GM12891 (cell line): Measurements from ENCODE around the gene TIPARP.
A peak's percentile ranks its signal among the peaks of the same experiment; 100 is the strongest.

Experiments
- DNase-seq: peaks from one replicate; pipeline ENCODE4 v3.0.0; 2011; ENCODE audit warnings: low spot score; ENCODE audit not compliant: insufficient read length
- FAIRE-seq: peaks from 2 replicates; lab custom pipeline; 2011; peaks lifted over from hg19 to GRCh38; lab: Jason Lieb, UNC
- PAX5 ChIP-seq: IDR thresholded peaks from 2 replicates; pipeline ENCODE4 v1.6.1; 2011; ENCODE audit warnings: low read length, moderate library complexity, mild to moderate bottlenecking; ENCODE audit not compliant: insufficient read depth, severe bottlenecking
- POLR2A ChIP-seq: IDR thresholded peaks from 2 replicates; pipeline ENCODE4 v1.6.1; 2011; ENCODE audit warnings: low read depth, low read length, control low read depth
- POLR2AphosphoS5 ChIP-seq: IDR thresholded peaks from 2 replicates; pipeline ENCODE4 v1.6.1; 2011; ENCODE audit warnings: low read depth, low read length, control low read depth
- POU2F2 ChIP-seq: IDR thresholded peaks from 2 replicates; pipeline ENCODE4 v1.6.1; 2011; ENCODE audit warnings: low read depth, mild to moderate bottlenecking, control low read depth, low read length, moderate library complexity
- SPI1 ChIP-seq: IDR thresholded peaks from 2 replicates; pipeline ENCODE4 v1.6.1; 2011; ENCODE audit warnings: low read depth, low read length, control low read depth
- TAF1 ChIP-seq: IDR thresholded peaks from 2 replicates; pipeline ENCODE4 v1.6.1; 2011; ENCODE audit warnings: low read depth, low read length, control low read depth

TIPARP gene

GRCh38 chr3:156635034-156635433 lies 39.4 kb upstream of the TIPARP start:
- FAIRE-seq (peak; percentile 41), DNase-seq (no peak)
- TF ChIP-seq SPI1 (no peak), POU2F2 (no peak), TAF1 (no peak), POLR2A (no peak), POLR2AphosphoS5 (no peak), PAX5 (no peak)

GRCh38 chr3:156635973-156636372 lies 38.4 kb upstream of the TIPARP start:
- FAIRE-seq, result no peak

GRCh38 chr3:156637480-156638022 lies 36.8 kb upstream of the TIPARP start:
- FAIRE-seq, result no peak
- no peak for DNase-seq
- TF ChIP-seq POLR2A (no peak), TAF1 (no peak), SPI1 (no peak), PAX5 (no peak), POLR2AphosphoS5 (no peak), POU2F2 (no peak)

More at GRCh38 chr3:156635973-156636372, 38.4 kb upstream of the TIPARP start:
- TF ChIP-seq PAX5 (no peak), POU2F2 (no peak), POLR2AphosphoS5 (no peak), POLR2A (no peak), TAF1 (no peak), SPI1 (no peak)
- DNase-seq, result no peak

GRCh38 chr3:156638271-156638670 lies 36.1 kb upstream of the TIPARP start:
- no peak for TF ChIP-seq PAX5
- DNase-seq (no peak), FAIRE-seq (no peak)

- TF ChIP-seq TAF1, result no peak
- TF ChIP-seq PAX5, result no peak
- no peak for TF ChIP-seq POU2F2
- no peak for TF ChIP-seq POLR2A
- FAIRE-seq (no peak), DNase-seq (no peak)
These were observed 34.9 kb upstream of the TIPARP start for GRCh38 chr3:156639414-156640023.

GRCh38 chr3:156641618-156641975 lies 32.8 kb upstream of the TIPARP start:
- FAIRE-seq (no peak), DNase-seq (no peak)
- TF ChIP-seq POU2F2 (no peak), POLR2A (no peak), TAF1 (no peak), POLR2AphosphoS5 (no peak), PAX5 (no peak), SPI1 (no peak)

GRCh38 chr3:156642750-156643728 lies 31.4 kb upstream of the TIPARP start:
- no peak for TF ChIP-seq POU2F2
- TF ChIP-seq POLR2AphosphoS5, result no peak
- TF ChIP-seq POLR2A, result no peak
- TF ChIP-seq PAX5, result no peak
- no peak for TF ChIP-seq SPI1
- no peak for DNase-seq
- peak; percentile 28 for FAIRE-seq

- TF ChIP-seq PAX5 (no peak), TAF1 (no peak), POLR2AphosphoS5 (no peak), SPI1 (no peak), POLR2A (no peak), POU2F2 (no peak)
- peak; percentile 95 for FAIRE-seq
- DNase-seq, result no peak
These were observed 30.5 kb upstream of the TIPARP start for GRCh38 chr3:156643729-156644389.

- DNase-seq (no peak), FAIRE-seq (no peak)
- TF ChIP-seq POU2F2 (no peak), POLR2AphosphoS5 (no peak), PAX5 (no peak), POLR2A (no peak), SPI1 (no peak), TAF1 (no peak)
These were observed 29.4 kb upstream of the TIPARP start for GRCh38 chr3:156644958-156645357.
